Karpas-422 (cell line): ENCODE data around the gene NOS1AP. TPM values are rescaled to one million over a fixed set of nuclear protein-coding genes. Genes with fewer than 3 reads are reported as not detected.

ENCODE experiments used
- DNase-seq: peaks from one replicate; pipeline ENCODE4 v3.0.0-alpha.2; 2015
- H2AFZ ChIP-seq: fragments of 200-600 bp; sonication (generic); 2 replicates; pipeline ENCODE4 v1.6.1; 2014; ENCODE audit warnings: antibody characterized with exemption, low read length, mixed read lengths
- H3K27ac ChIP-seq: fragments of 200-600 bp; sonication (generic); 2 replicates; pipeline ENCODE4 v1.5.1; 2014; ENCODE audit warnings: mild to moderate bottlenecking, low read length, moderate library complexity
- H3K27me3 ChIP-seq: fragments of 200-600 bp; sonication (generic); 2 replicates; pipeline ENCODE4 v1.6.1; 2014; ENCODE audit warnings: low read length, mixed read lengths
- H3K36me3 ChIP-seq: fragments of 200-600 bp; sonication (generic); 2 replicates; pipeline ENCODE4 v1.6.1; 2014; ENCODE audit warnings: low read length, mixed read lengths; ENCODE audit not compliant: insufficient read depth
- H3K4me1 ChIP-seq: fragments of 200-600 bp; sonication (generic); 2 replicates; pipeline ENCODE4 v1.6.1; 2014; ENCODE audit warnings: mild to moderate bottlenecking, low read length, mixed read lengths
- H3K4me2 ChIP-seq: fragments of 200-600 bp; sonication (generic); 2 replicates; pipeline ENCODE4 v1.6.1; 2014; ENCODE audit warnings: low read length, low read depth, mild to moderate bottlenecking; ENCODE audit not compliant: poor library complexity, severe bottlenecking
- H3K4me3 ChIP-seq: fragments of 200-600 bp; sonication (generic); 2 replicates; pipeline ENCODE4 v1.5.1; 2014; ENCODE audit warnings: mild to moderate bottlenecking, antibody characterized with exemption, low read length, mixed read lengths
- H3K79me2 ChIP-seq: fragments of 200-600 bp; sonication (generic); 2 replicates; pipeline ENCODE4 v1.6.1; 2014; ENCODE audit warnings: mild to moderate bottlenecking, low read length, mixed read lengths
- H3K9ac ChIP-seq: fragments of 200-600 bp; sonication (generic); 2 replicates; pipeline ENCODE4 v1.6.0; 2014; ENCODE audit warnings: low read length
- H3K9me2 ChIP-seq: fragments of 200-600 bp; sonication (generic), shearing (Covaris generic); replicated peaks from 2 replicates; pipeline ENCODE4 v1.6.0; 2014; ENCODE audit warnings: mild to moderate bottlenecking, low read length, moderate library complexity; ENCODE audit not compliant: insufficient read depth
- H3K9me3 ChIP-seq: fragments of 300-700, 200-600 bp; sonication (generic); 2 replicates; pipeline ENCODE4 v1.6.1; 2014; ENCODE audit warnings: low read length, mixed read lengths
- H4K20me1 ChIP-seq: fragments of 200-600 bp; sonication (generic); 2 replicates; pipeline ENCODE4 v1.6.1; 2014; ENCODE audit warnings: mild to moderate bottlenecking, antibody characterized with exemption, low read length, low read depth; ENCODE audit not compliant: insufficient read depth
- total RNA-seq: library from RNA; depleted of rRNA; stranded (reverse); fragments of >200 nt; shearing (Covaris generic); gene quantifications from 2 replicates; pipeline ENCODE4 v1.2.3, GENCODE V29; 2014; ENCODE audit warnings: low replicate concordance

The NOS1AP gene
- total RNA-seq, 1 experiment from 2014 or later = not detected

- no peaks in the 10 kb centered on the region for H3K79me2 ChIP-seq
- no peaks in the 10 kb centered on the region for H3K9me3 ChIP-seq
- H3K4me2 ChIP-seq = peak overlapping the region; percentile 51
- H3K27me3 ChIP-seq = no peaks in the 10 kb centered on the region
- peak overlapping the region; percentile 7; the same call in 1 of the 2 replicates for H3K27ac ChIP-seq
- H3K9me2 ChIP-seq = no peaks in the 10 kb centered on the region
- H3K4me3 ChIP-seq = no peak overlapping the region
- peaks cover 52% of the 10 kb centered on the region for H3K4me1 ChIP-seq
- peak overlapping the region; percentile 13; the same call in 1 of the 2 replicates for H3K9ac ChIP-seq
- DNase-seq = no peak
- H2AFZ ChIP-seq = no peak overlapping the region
- H4K20me1 ChIP-seq = no peaks in the 10 kb centered on the region
- no peaks in the 10 kb centered on the region for H3K36me3 ChIP-seq
Measured at GRCh38 chr1:162374406-162374805, 304.9 kb downstream of the NOS1AP start.

- no peak overlapping the region for H2AFZ ChIP-seq
- peak overlapping the region; percentile 51 for H3K4me2 ChIP-seq
- H3K4me1 ChIP-seq = peaks cover 52% of the 10 kb centered on the region
- no peaks in the 10 kb centered on the region for H3K79me2 ChIP-seq
- no peaks in the 10 kb centered on the region for H3K27me3 ChIP-seq
- no peaks in the 10 kb centered on the region for H4K20me1 ChIP-seq
- no peak for DNase-seq
- H3K27ac ChIP-seq = no peak overlapping the region
- no peaks in the 10 kb centered on the region for H3K9me3 ChIP-seq
- H3K4me3 ChIP-seq = 0 out of 2 replicates have a peak overlapping the region, but pooled peaks have one; percentile 0
- H3K9ac ChIP-seq = peak overlapping the region; percentile 13; the same call in 1 of the 2 replicates
- H3K36me3 ChIP-seq = no peaks in the 10 kb centered on the region
- no peaks in the 10 kb centered on the region for H3K9me2 ChIP-seq
Measured at GRCh38 chr1:162375463-162375862, 306.0 kb downstream of the NOS1AP start.

GRCh38 chr1:162376691-162377090 is 307.2 kb downstream of the NOS1AP start, which contains the start of gene SPATA46:
TSS of gene SPATA46 (minus strand) at chr1:162376854. CDS start at chr1:162376790, 64 bp downstream.
- H3K4me2 ChIP-seq = peak within 1 kb of the TSS; percentile 51

GRCh38 chr1:162380061-162380846 is 310.8 kb downstream of the NOS1AP start:
- Histone ChIP-seq H3K4me2 (no peak overlapping the region), H2AFZ (no peak overlapping the region), H3K27me3 (no peaks in the 10 kb centered on the region), H3K9me2 (no peaks in the 10 kb centered on the region), H3K4me3 (no peak overlapping the region), H3K9me3 (no peaks in the 10 kb centered on the region), H4K20me1 (no peaks in the 10 kb centered on the region), H3K9ac (no peak overlapping the region), H3K36me3 (no peaks in the 10 kb centered on the region), H3K4me1 (peaks cover 15% of the 10 kb centered on the region), H3K27ac (no peak overlapping the region), H3K79me2 (no peaks in the 10 kb centered on the region)
- no peak for DNase-seq

More at GRCh38 chr1:162376691-162377090, 307.2 kb downstream of the NOS1AP start, which contains the start of gene SPATA46:
- Histone ChIP-seq H3K9me3 (no peaks in the 10 kb centered on the region), H3K4me3 (0 out of 2 replicates have a peak within 1 kb of the TSS, but pooled peaks have one; percentile 0), H3K27me3 (no peaks in the 10 kb centered on the region), H3K36me3 (no peaks in the 10 kb centered on the region), H3K9ac (peak within 1 kb of the TSS; percentile 13; the same call in 1 of the 2 replicates), H3K79me2 (no peaks in the 10 kb centered on the region), H2AFZ (no peak within 1 kb of the TSS), H4K20me1 (no peaks in the 10 kb centered on the region), H3K27ac (no peak within 1 kb of the TSS), H3K9me2 (no peaks in the 10 kb centered on the region), H3K4me1 (peaks cover 51% of the 10 kb centered on the region)
- DNase-seq = no peak

GRCh38 chr1:162381383-162381782 is 311.9 kb downstream of the NOS1AP start, which contains the start of gene C1orf226:
TSS of gene C1orf226 (plus strand) at chr1:162381728. CDS start at chr1:162381902, 174 bp downstream.
- Histone ChIP-seq H3K9me2 (no peaks in the 10 kb centered on the region), H3K36me3 (no peaks in the 10 kb centered on the region), H3K27me3 (no peaks in the 10 kb centered on the region), H2AFZ (no peak within 1 kb of the TSS), H3K4me2 (no peak within 1 kb of the TSS), H3K4me1 (peaks cover 4% of the 10 kb centered on the region), H3K4me3 (no peak within 1 kb of the TSS), H3K27ac (no peak within 1 kb of the TSS), H3K9ac (no peak within 1 kb of the TSS), H3K79me2 (no peaks in the 10 kb centered on the region), H3K9me3 (no peaks in the 10 kb centered on the region), H4K20me1 (no peaks in the 10 kb centered on the region)
- DNase-seq = no peak

- no peak for DNase-seq
- Histone ChIP-seq H3K9ac (no peak overlapping the region), H3K27ac (no peak overlapping the region), H4K20me1 (no peaks in the 10 kb centered on the region), H3K4me2 (no peak overlapping the region), H3K27me3 (no peaks in the 10 kb centered on the region), H3K79me2 (no peaks in the 10 kb centered on the region), H3K9me3 (no peaks in the 10 kb centered on the region), H3K4me1 (no peaks in the 10 kb centered on the region), H3K4me3 (no peak overlapping the region), H2AFZ (no peak overlapping the region), H3K36me3 (no peaks in the 10 kb centered on the region), H3K9me2 (no peaks in the 10 kb centered on the region)
Measured at GRCh38 chr1:162381941-162382750, 312.7 kb downstream of the NOS1AP start.

GRCh38 chr1:162383091-162383490 is 313.6 kb downstream of the NOS1AP start:
- Histone ChIP-seq H4K20me1 (no peaks in the 10 kb centered on the region), H3K27ac (no peak overlapping the region), H3K9me2 (no peaks in the 10 kb centered on the region), H3K4me2 (no peak overlapping the region), H3K36me3 (no peaks in the 10 kb centered on the region), H3K9me3 (no peaks in the 10 kb centered on the region), H3K4me1 (no peaks in the 10 kb centered on the region), H3K9ac (no peak overlapping the region), H3K79me2 (no peaks in the 10 kb centered on the region), H3K4me3 (no peak overlapping the region), H3K27me3 (no peaks in the 10 kb centered on the region), H2AFZ (no peak overlapping the region)
- DNase-seq = no peak

GRCh38 chr1:162383516-162383915 is 314.0 kb downstream of the NOS1AP start:
- no peak overlapping the region for H3K4me3 ChIP-seq

More at GRCh38 chr1:162383516-162383915, 314.0 kb downstream of the NOS1AP start:
- Histone ChIP-seq H3K4me1 (no peaks in the 10 kb centered on the region), H2AFZ (no peak overlapping the region), H3K9ac (no peak overlapping the region), H3K9me3 (no peaks in the 10 kb centered on the region), H3K9me2 (no peaks in the 10 kb centered on the region), H3K36me3 (no peaks in the 10 kb centered on the region), H4K20me1 (no peaks in the 10 kb centered on the region), H3K4me2 (no peak overlapping the region), H3K79me2 (no peaks in the 10 kb centered on the region), H3K27me3 (no peaks in the 10 kb centered on the region), H3K27ac (no peak overlapping the region)
- no peak for DNase-seq
